ENCODE data around the gene UPF3B.
"Not testable (repeated sequence)": the region's sequence is repeated elsewhere in the genome, so short reads cannot be mapped to it uniquely, and the experiment has no call there.

The UPF3B gene

DNA sequence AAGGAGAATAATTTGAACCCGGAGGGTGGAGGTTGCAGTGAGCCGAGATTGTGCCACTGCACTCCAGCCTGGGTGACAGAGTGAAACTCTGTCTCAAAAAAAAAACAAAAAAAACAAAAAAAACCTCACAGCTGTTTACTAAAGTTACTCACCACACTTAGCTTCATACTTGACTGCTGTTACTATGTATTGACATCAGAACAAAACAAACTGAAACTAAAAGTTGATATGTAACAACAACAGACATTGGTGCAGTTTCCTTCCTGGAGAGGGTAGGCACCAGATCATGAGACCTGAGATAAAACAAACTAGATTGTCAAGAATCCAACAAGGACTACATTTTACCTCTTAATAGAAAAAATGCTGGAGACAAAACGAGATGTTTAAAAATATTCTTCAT is 31.1 kb downstream of the UPF3B start:
- not testable (repeated sequence) for DNase-seq

DNA sequence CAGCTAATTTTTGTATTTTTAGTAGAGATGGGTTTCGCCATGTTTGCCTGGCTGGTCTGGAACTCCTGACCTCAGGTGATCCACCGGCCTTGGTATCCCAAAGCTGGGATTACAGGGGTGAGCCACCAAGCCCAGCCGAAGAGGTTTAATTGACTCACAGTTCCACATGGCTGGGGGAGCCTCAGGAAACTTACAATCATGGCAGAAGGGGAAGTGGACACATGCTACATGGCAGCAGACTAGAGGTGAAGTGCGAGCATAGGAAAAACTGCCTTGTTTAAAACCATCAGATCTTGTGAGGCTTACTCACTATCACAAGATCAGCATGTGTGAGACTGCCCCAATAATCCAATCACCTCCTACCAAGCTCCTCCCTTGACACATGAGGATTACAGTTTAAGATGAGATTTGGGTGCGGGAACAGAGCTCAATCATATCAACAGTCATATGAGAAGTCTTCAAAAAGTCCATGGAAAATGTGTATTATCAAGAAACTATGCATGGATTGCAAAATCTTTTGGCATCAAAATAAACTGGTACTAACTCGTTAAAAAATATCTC is 35.6 kb downstream of the UPF3B start:
- no peak for DNase-seq

DNA sequence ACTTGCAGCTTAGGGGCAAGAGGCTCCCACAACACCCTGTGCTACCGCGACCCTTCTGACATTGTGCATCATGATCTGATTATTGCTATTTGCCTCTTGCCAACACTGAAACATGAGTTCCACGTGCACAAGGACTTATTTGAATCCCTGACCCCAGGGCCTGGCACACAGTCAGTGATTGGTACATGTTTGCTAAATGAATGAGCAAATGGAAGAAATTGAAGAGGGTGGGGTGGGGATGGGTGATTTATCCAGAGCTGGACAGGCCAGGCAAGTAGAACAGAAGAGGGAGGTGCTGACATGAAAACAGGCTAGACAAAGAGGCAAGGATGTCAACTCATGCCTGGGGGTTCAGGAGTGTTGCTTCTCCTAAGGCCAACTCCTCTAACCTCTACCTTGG is 36.5 kb downstream of the UPF3B start:
- DNase-seq, result no peak

DNA sequence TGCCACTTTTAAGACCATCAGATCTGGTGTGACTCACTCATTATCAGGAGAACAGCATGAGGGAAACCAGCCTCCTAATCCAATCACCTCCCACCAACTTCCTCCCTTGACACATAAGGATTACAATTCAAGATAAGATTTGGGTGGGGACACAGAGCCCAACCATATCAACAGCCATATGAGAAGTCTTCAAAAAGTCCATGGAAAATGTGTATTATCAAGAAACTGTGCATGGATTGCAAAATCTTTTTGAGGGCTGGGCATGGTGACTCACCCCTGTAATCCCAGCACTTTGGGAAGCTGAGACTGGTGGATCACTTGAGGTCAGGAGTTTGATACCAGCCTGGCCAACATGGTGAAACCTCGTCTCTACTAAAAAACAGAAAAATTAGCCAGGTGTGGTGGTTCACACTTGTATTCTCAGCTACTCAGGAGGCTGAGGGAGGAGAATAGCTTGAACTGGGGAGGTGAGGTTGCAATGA is 43.5 kb downstream of the UPF3B start:
- no peak for DNase-seq

DNA sequence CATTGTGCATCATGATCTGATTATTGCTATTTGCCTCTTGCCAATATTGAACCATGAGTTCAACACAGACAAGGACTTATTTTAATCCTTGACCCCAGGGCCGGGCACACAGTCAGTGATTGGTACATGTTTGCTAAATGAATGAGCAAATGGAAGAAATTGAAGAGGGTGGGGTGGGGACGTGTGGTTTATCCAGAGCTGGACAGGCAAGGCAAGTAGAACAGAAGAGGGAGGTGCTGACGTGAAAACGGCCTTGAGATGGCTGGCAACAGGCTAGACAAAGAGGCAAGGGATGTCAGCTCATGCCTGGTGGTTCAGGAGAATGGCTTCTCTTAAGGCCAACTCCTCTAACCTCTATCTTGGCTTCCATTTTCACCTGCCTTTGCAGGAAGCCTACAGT is 44.3 kb downstream of the UPF3B start:
- DNase-seq, result not testable (repeated sequence)

DNA sequence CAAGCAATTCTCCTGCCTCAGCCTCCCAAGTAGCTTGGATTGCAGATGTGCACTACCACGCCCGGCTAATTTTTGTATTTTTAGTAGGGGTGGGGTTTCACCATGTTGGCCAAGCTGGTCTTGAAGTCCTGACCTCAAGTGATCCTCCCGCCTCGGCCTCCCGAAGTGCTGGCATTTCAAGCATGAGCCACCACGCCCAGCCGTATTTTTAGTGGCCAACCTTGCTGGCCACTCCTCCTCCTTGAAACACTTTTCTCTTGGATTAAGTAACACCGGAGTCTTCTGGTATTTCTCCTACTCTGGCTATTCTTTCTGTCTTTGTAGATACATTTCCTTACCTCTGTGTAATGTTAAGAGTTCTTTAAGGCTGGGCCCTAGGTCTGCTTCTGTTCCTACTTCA is 50.2 kb downstream of the UPF3B start:
- DNase-seq, result no peak

DNA sequence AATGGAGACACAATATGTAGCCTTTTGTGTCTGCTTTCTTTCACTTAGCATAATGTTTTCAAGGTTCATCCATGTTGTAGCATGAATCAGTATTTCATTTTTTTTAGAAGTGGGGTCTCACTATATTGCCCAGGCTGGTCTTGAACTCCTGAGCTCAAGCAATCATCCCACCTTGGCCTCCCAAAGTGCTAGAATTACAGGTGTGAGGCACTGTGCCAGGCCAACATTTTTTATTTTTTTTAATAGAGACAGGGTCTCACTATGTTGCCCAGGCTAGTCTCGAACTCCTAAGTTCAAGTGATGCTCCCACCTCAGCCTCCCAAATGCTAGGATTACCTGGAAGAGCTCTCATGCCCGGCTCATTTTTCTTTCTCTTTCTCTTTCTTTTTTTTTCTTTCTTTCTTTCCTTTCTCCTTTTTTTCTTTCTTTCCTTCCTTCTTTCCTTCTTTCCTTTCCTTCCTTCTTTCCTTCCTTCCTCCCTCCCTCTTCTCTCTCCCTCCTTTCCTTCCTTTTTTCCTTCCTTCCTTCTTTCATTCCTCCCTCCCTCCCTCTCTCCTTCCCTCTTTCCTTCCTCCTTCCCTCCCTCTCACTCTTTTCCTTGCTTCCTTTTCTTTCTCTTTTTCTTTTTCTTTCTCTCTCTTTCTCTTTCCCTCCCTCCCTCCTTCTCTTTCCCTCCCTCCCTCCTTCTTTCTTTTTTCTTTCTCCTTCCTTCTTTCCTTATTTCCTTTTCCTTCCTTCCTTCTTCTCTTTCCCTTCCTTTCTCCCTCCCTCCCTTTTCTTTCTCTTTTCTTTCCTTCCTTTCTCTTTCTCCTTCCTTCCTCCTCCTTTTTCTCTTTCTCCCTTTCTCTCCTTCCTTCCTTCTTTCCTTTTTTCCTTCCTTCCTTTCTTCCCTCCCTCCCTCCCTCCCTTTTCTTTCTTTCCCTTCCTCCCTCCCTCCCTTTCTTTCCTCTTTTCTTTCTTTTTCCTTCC is 51.2 kb downstream of the UPF3B start:
- DNase-seq, result no peak

DNA sequence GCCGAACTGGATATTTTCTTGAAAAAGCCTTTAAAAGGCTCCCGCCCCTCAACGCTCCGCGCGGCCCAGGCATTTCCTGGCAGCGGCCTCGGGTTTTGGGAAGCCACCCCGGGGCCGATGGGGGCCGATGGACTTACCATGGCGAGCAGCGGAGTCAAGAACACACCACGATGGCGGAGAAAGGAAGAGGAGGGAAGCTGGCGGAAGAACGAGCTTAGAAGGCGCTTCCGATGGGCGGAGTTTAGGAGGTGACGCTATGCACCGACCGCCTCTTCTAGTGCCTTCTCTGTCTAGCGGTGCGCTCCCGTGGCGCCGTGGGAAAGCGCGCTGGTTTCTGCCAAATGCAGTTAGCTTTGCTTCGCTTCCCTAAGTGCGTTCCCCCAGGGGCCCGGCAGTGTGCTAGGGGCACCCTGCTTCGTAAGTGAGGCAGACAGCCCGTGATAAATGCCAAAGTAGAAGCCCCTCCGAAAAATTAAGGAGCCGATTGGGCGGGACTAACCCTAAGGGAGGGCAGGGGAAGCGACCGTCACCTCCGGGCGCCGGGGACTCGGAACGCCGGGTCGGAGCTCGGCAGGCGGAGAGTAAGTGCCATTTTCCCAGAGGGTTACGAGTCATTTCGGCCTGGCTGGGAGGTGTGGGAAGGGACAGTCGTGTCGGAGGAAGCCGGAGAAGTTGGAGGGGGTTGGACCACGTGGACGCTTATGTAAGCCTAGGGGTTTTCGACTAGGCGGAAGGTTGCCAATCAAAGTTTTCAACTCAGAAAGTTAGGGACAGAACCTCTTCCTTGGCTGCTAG is 61.1 kb downstream of the UPF3B start, which contains the start of gene RPL39:
TSS of gene RPL39 (minus strand) at position 194 of the 795 bp plus-strand sequence. CDS start at position 140, 54 bp downstream.
- DNase-seq, result peak; percentile 75 to 80

DNA sequence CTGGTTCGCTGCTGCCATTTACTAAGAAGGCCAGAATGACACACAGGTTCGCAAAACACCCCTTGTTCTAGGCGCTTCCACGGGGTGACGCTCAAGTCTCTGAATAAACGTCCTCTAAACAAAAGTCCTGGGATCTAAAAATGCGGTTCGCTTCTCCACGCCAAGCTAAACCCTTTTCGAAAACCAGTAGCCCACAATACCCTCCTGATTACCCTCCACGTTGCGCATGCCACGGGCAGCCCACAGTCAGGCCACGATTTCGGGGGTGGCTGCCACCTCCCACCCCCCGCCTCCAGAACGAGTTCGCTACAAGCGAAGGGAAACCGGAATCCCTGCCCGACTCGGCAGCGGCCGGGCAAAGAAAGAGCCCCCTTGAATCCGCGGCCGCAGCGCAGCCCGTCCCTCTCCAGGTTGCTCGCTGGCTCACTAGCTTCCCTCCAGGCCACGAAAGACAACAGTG is 61.8 kb downstream of the UPF3B start:
- peak; percentile 40 to 57 for DNase-seq

DNA sequence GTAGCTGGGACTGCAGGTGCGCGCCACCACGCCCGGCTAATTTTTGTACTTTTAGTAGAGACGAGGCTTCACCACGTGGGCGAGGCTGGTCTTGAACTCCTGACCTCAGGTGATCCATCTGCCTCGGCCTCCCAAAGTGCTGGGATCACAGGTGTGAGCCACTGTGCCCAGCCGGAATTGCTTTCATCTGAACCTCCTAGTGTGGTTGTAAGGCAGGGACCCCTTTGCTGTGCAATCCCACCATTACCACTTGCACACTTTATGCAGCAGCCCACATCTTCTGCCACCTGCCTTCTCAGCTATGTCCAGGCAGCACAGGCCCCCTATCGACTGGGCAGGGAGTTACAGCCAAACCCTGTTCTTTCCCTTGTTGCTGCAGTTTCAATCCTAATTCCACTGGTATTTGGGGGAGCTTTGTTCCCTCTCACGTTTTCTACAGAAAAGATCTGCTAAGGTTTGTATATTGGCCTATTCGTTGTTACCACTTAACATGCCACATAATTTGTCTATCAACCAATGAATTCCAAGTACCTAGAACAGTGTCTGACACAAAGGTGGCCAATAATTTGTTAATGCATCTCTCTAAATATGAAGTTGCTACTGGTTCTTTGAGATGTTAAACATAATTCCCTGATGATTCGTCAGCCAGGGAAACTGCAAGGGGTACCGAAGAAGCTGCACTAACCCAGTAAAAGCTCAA is 67.9 kb downstream of the UPF3B start:
- peak; percentile 26 to 47 for DNase-seq

Data from activated CD4-positive, alpha-beta T cell treated with anti-CD3 and anti-CD28 coated beads for 4 hours (primary cell).